Smooth muscle cell (in vitro differentiated cells): Measurements from ENCODE around the gene PTPN14. TPM values are rescaled to one million over a fixed set of nuclear protein-coding genes. Genes with fewer than 3 reads are reported as not detected.

Source experiments
- DNase-seq: peaks from one replicate; lab custom pipeline; 2025; ENCODE audit not compliant: unreplicated experiment; lab: John Stamatoyannopoulos, UW
- H2AFZ ChIP-seq: fragments of 200-600 bp; sonication (generic); 2 replicates; pipeline ENCODE4 v1.6.0; 2016; ENCODE audit warnings: antibody characterized with exemption, low read depth, mild to moderate bottlenecking
- H3F3A ChIP-seq: fragments of 200-600 bp; sonication (generic); 2 replicates; pipeline ENCODE4 v1.6.0; 2017; ENCODE audit warnings: antibody characterized with exemption, low read depth
- H3K27ac ChIP-seq: fragments of 200-600 bp; sonication (generic); 2 replicates; pipeline ENCODE4 v1.5.1; 2016; ENCODE audit warnings: low read depth, mild to moderate bottlenecking
- H3K27me3 ChIP-seq: fragments of 200-600 bp; sonication (generic); 2 replicates; pipeline ENCODE4 v1.6.1; 2016; ENCODE audit warnings: low read depth, mild to moderate bottlenecking
- H3K36me3 ChIP-seq: fragments of 200-600 bp; sonication (generic); 2 replicates; pipeline ENCODE4 v1.5.1; 2016; ENCODE audit warnings: low read depth
- H3K4me1 ChIP-seq: fragments of 200-600 bp; sonication (generic); 2 replicates; pipeline ENCODE4 v1.5.1; 2016; ENCODE audit warnings: low read depth
- H3K4me2 ChIP-seq: fragments of 200-600 bp; sonication (generic); 2 replicates; pipeline ENCODE4 v1.6.0; 2016; ENCODE audit warnings: mild to moderate bottlenecking
- H3K4me3 ChIP-seq: fragments of 200-600 bp; sonication (generic); 2 replicates; pipeline ENCODE4 v1.5.1; 2016; ENCODE audit warnings: mild to moderate bottlenecking
- H3K79me2 ChIP-seq: fragments of 200-600 bp; sonication (generic); 2 replicates; pipeline ENCODE4 v1.6.0; 2016; ENCODE audit warnings: low read depth, mild to moderate bottlenecking
- H3K9ac ChIP-seq: fragments of 200-600 bp; sonication (generic); 2 replicates; pipeline ENCODE4 v1.6.0; 2016; ENCODE audit warnings: low read depth
- H3K9me3 ChIP-seq: fragments of 200-600 bp; sonication (generic); replicated peaks from 2 replicates; pipeline ENCODE4 v1.5.1; 2016; ENCODE audit warnings: low read depth
- H4K20me1 ChIP-seq: fragments of 200-600 bp; sonication (generic); 2 replicates; pipeline ENCODE4 v1.6.0; 2016; ENCODE audit warnings: low read depth
- CTCF ChIP-seq: fragments of 200-600 bp; sonication (generic); IDR thresholded peaks from 2 replicates; pipeline ENCODE4 v1.5.1; 2017; ENCODE audit warnings: borderline replicate concordance, mild to moderate bottlenecking, antibody characterized with exemption; ENCODE audit not compliant: insufficient read depth, poor library complexity, severe bottlenecking
- WGBS: methylation state at CpG from one replicate; pipeline ENCODE4 v1.1.7; 2016; ENCODE audit warnings: low lambda C conversion rate; 5-methylcytosine and 5-hydroxymethylcytosine counted together
- polyA plus RNA-seq: library from polyadenylated mRNA; unstranded; fragments of >200 nt; fragmentation: Nextera tagmentation; extraction: Ambion mirVana; gene quantifications from 2 replicates; pipeline ENCODE4 v1.2.1, GENCODE V29; 2016
- total RNA-seq: library from RNA; depleted of rRNA; stranded (reverse); fragments of >200 nt; gene quantifications from 2 replicates; pipeline ENCODE4 v1.2.3, GENCODE V29; 2014

Gene PTPN14
- total and polyA plus RNA-seq, 2 experiments from 2014 or later: 13.7 to 28.6 TPM

DNA sequence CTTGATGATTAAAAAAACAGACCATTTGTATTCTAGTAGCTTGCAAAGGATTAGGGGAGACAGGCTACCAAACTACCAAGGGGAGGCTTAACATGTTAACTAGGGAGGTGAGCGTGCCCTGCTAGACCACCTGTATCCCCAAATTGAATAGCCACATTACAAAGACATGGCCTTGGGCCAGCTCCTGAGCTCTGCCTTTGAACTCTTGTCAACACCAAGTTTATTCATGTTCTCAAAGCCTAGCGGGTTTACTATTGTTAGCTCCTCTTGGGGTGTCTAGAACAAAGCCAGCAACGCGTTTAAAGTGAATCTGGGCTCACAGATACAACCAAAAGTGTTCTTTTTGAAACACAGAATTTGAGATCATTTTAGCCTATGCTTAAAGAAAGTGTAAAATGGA lies 234.1 kb downstream of the PTPN14 start:
- no peak overlapping the region for H3K27ac ChIP-seq
- DNase-seq: no peak
- no peak for TF ChIP-seq CTCF
- H2AFZ ChIP-seq: no peak overlapping the region
- H3K4me1 ChIP-seq: peaks cover 4% of the 10 kb centered on the region
- H3K36me3 ChIP-seq: peaks cover 5% of the 10 kb centered on the region
- H3K4me3 ChIP-seq: no peak overlapping the region
- no peak overlapping the region for H3K4me2 ChIP-seq
- H3K9ac ChIP-seq: no peak overlapping the region
- H3K79me2 ChIP-seq: no peaks in the 10 kb centered on the region
- WGBS: 57% methylated on average over 4 of the region's 4 CpGs
- H4K20me1 ChIP-seq: no peaks in the 10 kb centered on the region
- H3K9me3 ChIP-seq: no peaks in the 10 kb centered on the region
- no peaks in the 10 kb centered on the region for H3F3A ChIP-seq
- H3K27me3 ChIP-seq: no peaks in the 10 kb centered on the region

DNA sequence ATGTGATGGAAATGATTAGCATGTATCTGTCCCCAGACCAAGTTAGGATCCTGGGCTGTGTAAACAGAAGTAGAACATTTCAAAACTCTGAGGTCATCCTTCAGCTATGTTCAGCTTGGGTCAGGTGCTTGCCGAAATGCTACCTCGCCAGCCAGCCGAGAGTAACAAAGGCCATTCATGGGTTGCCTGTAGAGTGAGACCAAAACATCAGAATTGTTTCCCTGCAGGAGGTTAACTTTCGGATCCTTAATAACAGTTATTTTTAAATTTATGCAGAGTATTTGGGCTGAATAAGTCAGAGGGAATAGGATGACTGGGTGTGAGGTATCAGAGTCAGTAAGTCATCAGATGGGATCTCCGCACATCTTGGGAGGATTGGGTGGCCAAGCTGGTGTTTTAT lies 234.8 kb downstream of the PTPN14 start:
- no peak overlapping the region for H3K4me3 ChIP-seq
- peaks cover 4% of the 10 kb centered on the region for H3K36me3 ChIP-seq
- H3K4me2 ChIP-seq: no peak overlapping the region
- no peaks in the 10 kb centered on the region for H3F3A ChIP-seq
- no peaks in the 10 kb centered on the region for H3K79me2 ChIP-seq
- H3K27me3 ChIP-seq: no peaks in the 10 kb centered on the region
- no peaks in the 10 kb centered on the region for H3K9me3 ChIP-seq
- TF ChIP-seq CTCF: no peak
- 65% methylated on average over 5 of the region's 5 CpGs for WGBS
- no peak for DNase-seq
- H2AFZ ChIP-seq: no peak overlapping the region
- no peaks in the 10 kb centered on the region for H4K20me1 ChIP-seq
- H3K27ac ChIP-seq: no peak overlapping the region
- H3K9ac ChIP-seq: no peak overlapping the region
- peaks cover 5% of the 10 kb centered on the region for H3K4me1 ChIP-seq

- Histone ChIP-seq H3K79me2 (peaks cover 5% of the 10 kb centered on the region), H3K9me3 (no peaks in the 10 kb centered on the region), H2AFZ (no peak overlapping the region), H3K4me1 (peaks cover 13% of the 10 kb centered on the region), H4K20me1 (peaks cover 3% of the 10 kb centered on the region), H3K9ac (no peak overlapping the region), H3K27ac (no peak overlapping the region), H3K4me3 (no peak overlapping the region), H3F3A (no peaks in the 10 kb centered on the region), H3K4me2 (no peak overlapping the region), H3K27me3 (no peaks in the 10 kb centered on the region), H3K36me3 (no peaks in the 10 kb centered on the region)
- TF ChIP-seq CTCF: no peak
- no peak for DNase-seq
- WGBS: 94% methylated on average over 5 of the region's 5 CpGs
Observed at GRCh38 chr1:214314178-214314843, 237.1 kb downstream of the PTPN14 start.

DNA sequence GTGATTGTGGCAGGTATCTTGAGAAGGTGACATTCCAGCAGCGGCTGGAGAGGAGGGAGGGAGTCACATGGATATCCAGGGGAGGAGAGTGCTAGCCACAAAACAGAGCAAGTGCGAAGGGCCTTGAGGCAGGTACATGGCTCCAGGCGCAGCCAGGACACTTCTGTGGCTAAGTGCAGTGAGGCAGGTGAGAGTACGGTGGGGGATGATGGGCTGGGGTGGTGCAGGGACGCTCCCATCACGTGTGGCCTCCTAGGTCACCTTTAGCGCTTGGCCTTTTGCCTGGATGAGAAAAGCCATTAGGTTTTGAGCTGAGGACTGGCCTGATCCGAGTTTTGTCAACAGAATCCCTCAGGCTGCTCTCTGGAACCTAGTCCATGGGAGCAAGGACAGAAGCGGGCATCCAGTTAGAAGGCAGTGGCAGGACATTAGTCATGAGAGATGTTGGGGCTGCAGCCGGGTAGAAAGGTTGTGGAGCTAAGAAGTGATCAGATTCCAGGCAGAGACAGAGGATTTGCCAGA lies 238.8 kb downstream of the PTPN14 start:
- Histone ChIP-seq H3K27me3 (no peaks in the 10 kb centered on the region), H3K9me3 (no peaks in the 10 kb centered on the region), H3K36me3 (no peaks in the 10 kb centered on the region), H2AFZ (no peak overlapping the region), H4K20me1 (peaks cover 3% of the 10 kb centered on the region), H3K9ac (no peak overlapping the region), H3K4me2 (no peak overlapping the region), H3K4me3 (no peak overlapping the region), H3F3A (no peaks in the 10 kb centered on the region), H3K79me2 (peaks cover 5% of the 10 kb centered on the region), H3K4me1 (peaks cover 13% of the 10 kb centered on the region), H3K27ac (no peak overlapping the region)
- no peak for DNase-seq
- TF ChIP-seq CTCF: no peak
- WGBS: 76% methylated on average over 10 of the region's 10 CpGs
